Measurements from ENCODE around the gene SOX11. TPM values are rescaled to one million over a fixed set of nuclear protein-coding genes. Genes with fewer than 3 reads are reported as not detected.

The SOX11 gene
- total RNA-seq, 1 donor from 2014 or later, result 31.6 TPM

DNA sequence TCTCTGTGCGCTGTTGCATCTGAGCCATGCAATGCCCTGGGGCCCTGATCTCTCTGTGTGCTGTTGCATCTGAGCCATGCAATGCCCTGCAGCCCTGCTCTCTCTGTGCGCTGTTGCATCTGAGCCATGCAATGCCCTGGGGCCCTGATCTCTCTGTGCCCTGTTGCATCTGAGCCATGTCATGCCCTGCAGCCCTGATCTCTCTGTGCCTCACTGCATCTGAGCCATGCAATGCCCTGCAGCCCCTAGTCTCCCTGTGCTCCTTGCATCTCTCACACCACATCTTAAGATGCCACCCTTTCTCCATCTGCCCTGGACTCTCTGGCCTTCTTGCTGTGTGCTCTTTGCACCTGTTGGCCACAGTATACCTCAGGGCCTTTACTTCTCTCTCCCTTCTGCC is 56.2 kb downstream of the SOX11 start:
- no peaks in the 10 kb centered on the region for H3K9me3 Mint-ChIP-seq (ENCODE audit: low read depth)
- H3K27ac Mint-ChIP-seq (ENCODE audit: unreplicated experiment), result no peak overlapping the region
- no peak overlapping the region for H3K4me3 Mint-ChIP-seq (ENCODE audit: unreplicated experiment)
- TF ChIP-seq, protein P1, sequence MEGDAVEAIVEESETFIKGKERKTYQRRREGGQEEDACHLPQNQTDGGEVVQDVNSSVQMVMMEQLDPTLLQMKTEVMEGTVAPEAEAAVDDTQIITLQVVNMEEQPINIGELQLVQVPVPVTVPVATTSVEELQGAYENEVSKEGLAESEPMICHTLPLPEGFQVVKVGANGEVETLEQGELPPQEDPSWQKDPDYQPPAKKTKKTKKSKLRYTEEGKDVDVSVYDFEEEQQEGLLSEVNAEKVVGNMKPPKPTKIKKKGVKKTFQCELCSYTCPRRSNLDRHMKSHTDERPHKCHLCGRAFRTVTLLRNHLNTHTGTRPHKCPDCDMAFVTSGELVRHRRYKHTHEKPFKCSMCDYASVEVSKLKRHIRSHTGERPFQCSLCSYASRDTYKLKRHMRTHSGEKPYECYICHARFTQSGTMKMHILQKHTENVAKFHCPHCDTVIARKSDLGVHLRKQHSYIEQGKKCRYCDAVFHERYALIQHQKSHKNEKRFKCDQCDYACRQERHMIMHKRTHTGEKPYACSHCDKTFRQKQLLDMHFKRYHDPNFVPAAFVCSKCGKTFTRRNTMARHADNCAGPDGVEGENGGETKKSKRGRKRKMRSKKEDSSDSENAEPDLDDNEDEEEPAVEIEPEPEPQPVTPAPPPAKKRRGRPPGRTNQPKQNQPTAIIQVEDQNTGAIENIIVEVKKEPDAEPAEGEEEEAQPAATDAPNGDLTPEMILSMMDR (IDR thresholded peaks at IDR 0.05), result no peak
- DNase-seq (ENCODE audit: low spot score), result no peak
- no peaks in the 10 kb centered on the region for H3K4me1 Mint-ChIP-seq (ENCODE audit: low read depth)
- peaks cover 20% of the 10 kb centered on the region for H3K27me3 Mint-ChIP-seq (ENCODE audit: low read depth)
- no peaks in the 10 kb centered on the region for H3K36me3 Mint-ChIP-seq (ENCODE audit: low read depth)

DNA sequence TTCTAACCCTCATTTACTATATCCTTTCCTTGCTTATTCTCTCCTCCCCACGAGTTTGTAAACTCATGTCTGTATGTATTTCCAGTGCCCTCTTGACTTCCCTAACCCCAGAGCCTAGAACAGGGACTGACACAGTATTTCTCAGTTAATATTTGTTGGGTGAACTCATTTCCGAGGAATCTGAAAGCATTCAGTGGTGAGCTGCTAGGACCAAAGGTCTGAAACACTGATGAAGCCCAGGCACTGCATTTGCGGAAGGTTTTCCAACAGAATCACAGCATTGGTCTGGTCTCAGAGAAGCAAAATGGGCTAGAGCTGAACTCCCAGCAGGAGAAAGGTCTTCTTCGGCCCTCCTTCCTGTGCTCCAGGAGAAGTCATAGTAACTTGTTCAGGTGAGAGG is 56.8 kb downstream of the SOX11 start:
- TF ChIP-seq, protein P1 (IDR thresholded peaks at IDR 0.05), result no peak
- no peak for DNase-seq (ENCODE audit: low spot score)
- H3K9me3 Mint-ChIP-seq (ENCODE audit: low read depth), result no peaks in the 10 kb centered on the region
- no peak overlapping the region for H3K4me3 Mint-ChIP-seq (ENCODE audit: unreplicated experiment)
- H3K27ac Mint-ChIP-seq (ENCODE audit: unreplicated experiment), result no peak overlapping the region
- H3K4me1 Mint-ChIP-seq (ENCODE audit: low read depth), result no peaks in the 10 kb centered on the region
- H3K36me3 Mint-ChIP-seq (ENCODE audit: low read depth), result no peaks in the 10 kb centered on the region
- peaks cover 23% of the 10 kb centered on the region for H3K27me3 Mint-ChIP-seq (ENCODE audit: low read depth)

DNA sequence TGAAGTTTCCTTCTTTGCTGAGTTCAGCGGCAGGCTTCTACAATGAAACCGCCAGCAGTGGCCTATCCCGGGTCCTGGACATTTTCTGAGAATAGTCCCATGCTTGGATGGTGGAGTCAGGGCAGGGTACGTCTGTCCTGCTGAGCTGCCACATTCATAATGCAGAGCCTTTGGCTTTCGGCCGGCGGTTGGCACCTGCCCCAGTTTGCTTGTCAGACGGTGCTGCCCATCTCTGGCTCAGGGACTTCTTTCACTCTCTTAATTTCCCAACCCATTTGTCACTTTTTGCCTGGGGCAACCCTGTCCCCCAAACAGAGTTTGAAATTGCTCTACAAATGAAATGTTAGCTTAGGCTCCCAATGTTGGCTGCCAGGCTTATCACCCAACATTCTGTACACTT is 57.2 kb downstream of the SOX11 start:
- H3K36me3 Mint-ChIP-seq (ENCODE audit: low read depth), result no peaks in the 10 kb centered on the region
- H3K9me3 Mint-ChIP-seq (ENCODE audit: low read depth), result no peaks in the 10 kb centered on the region

More for the DNA sequence above, 57.2 kb downstream of the SOX11 start:
- no peak overlapping the region for H3K4me3 Mint-ChIP-seq (ENCODE audit: unreplicated experiment)
- DNase-seq (ENCODE audit: low spot score), result no peak
- H3K27me3 Mint-ChIP-seq (ENCODE audit: low read depth), result peaks cover 24% of the 10 kb centered on the region
- H3K27ac Mint-ChIP-seq (ENCODE audit: unreplicated experiment), result no peak overlapping the region
- TF ChIP-seq, protein P1 (IDR thresholded peaks at IDR 0.05), result no peak
- no peaks in the 10 kb centered on the region for H3K4me1 Mint-ChIP-seq (ENCODE audit: low read depth)

Data from chondrocyte (in vitro differentiated cells).